Activated T-cell treated with anti-CD3 and anti-CD28 coated beads, Interleukin-2, amount 50 U/mL, for 4 hours (primary cell): ENCODE results near the gene NOS2. TPM values are rescaled to one million over a fixed set of nuclear protein-coding genes. Genes with fewer than 3 reads are reported as not detected.
A peak's percentile ranks its signal among the peaks of the same experiment; 100 is the strongest.
"Not testable (repeated sequence)": the region's sequence is repeated elsewhere in the genome, so short reads cannot be mapped to it uniquely, and the experiment has no call there.

Source experiments
- ATAC-seq, 2 donors: fragments of 200-7000 bp; cut with Tn5 transposase; one replicate each; pipeline ENCODE4 v1.10.0; 2021
- DNase-seq: peaks from one replicate; pipeline ENCODE4 v3.0.0-alpha.2; 2020
- H3K27me3 Mint-ChIP-seq: one replicate; pipeline ENCODE4 v1.8.0; 2021; ENCODE audit warnings: low read depth, mixed read lengths
- H3K36me3 Mint-ChIP-seq: one replicate; pipeline ENCODE4 v1.8.0; 2022; ENCODE audit warnings: mixed read lengths; ENCODE audit not compliant: insufficient read depth
- H3K4me1 Mint-ChIP-seq: one replicate; pipeline ENCODE4 v1.8.0; 2021; ENCODE audit warnings: low read depth, mixed read lengths
- H3K4me3 Mint-ChIP-seq: one replicate; pipeline ENCODE4 v1.8.0; 2021; ENCODE audit warnings: mild to moderate bottlenecking, moderate library complexity, mixed read lengths
- H3K9me3 Mint-ChIP-seq: one replicate; pipeline ENCODE4 v1.8.0; 2021; ENCODE audit warnings: mixed read lengths
- total RNA-seq, 3 donors: library from RNA; stranded (reverse); gene quantifications; one replicate each; pipeline ENCODE4 v1.2.1, GENCODE V29; 2021

Gene NOS2
- total RNA-seq, 3 donors from 2014 or later, result not detected

GRCh38 chr17:27760931-27761330 lies 39.4 kb downstream of the NOS2 start:
- not testable (repeated sequence) for H3K9me3 Mint-ChIP-seq, H3K4me1 Mint-ChIP-seq, ATAC-seq, H3K27me3 Mint-ChIP-seq, DNase-seq, H3K36me3 Mint-ChIP-seq, H3K4me3 Mint-ChIP-seq

- H3K27me3 Mint-ChIP-seq, result peaks cover 6% of the 10 kb centered on the region
- ATAC-seq, result peak; percentile 69 to 76
- no peaks in the 10 kb centered on the region for H3K4me1 Mint-ChIP-seq
- peak; percentile 70 for DNase-seq
- H3K36me3 Mint-ChIP-seq, result no peaks in the 10 kb centered on the region
- no peak overlapping the region for H3K4me3 Mint-ChIP-seq
- no peaks in the 10 kb centered on the region for H3K9me3 Mint-ChIP-seq
These were observed 40.1 kb downstream of the NOS2 start for GRCh38 chr17:27760069-27760885.

- Mint-ChIP-seq H3K36me3 (no peaks in the 10 kb centered on the region), H3K27me3 (peaks cover 6% of the 10 kb centered on the region), H3K4me3 (no peak overlapping the region), H3K4me1 (no peaks in the 10 kb centered on the region), H3K9me3 (no peaks in the 10 kb centered on the region)
- DNase-seq, result no peak
- no peak for ATAC-seq
These were observed 40.8 kb downstream of the NOS2 start for GRCh38 chr17:27759528-27759927.

- no peak overlapping the region for H3K4me3 Mint-ChIP-seq
- ATAC-seq, result peak in 1 of 2 donors; percentile 38
- no peaks in the 10 kb centered on the region for H3K36me3 Mint-ChIP-seq
These were observed 43.6 kb downstream of the NOS2 start for GRCh38 chr17:27756467-27757371.

GRCh38 chr17:27755706-27756466 lies 44.4 kb downstream of the NOS2 start:
- ATAC-seq, result no peak
- no peaks in the 10 kb centered on the region for H3K36me3 Mint-ChIP-seq
- H3K4me1 Mint-ChIP-seq, result no peaks in the 10 kb centered on the region
- H3K4me3 Mint-ChIP-seq, result no peak overlapping the region
- no peak for DNase-seq
- peaks cover 4% of the 10 kb centered on the region for H3K27me3 Mint-ChIP-seq
- no peaks in the 10 kb centered on the region for H3K9me3 Mint-ChIP-seq

More at GRCh38 chr17:27756467-27757371, 43.6 kb downstream of the NOS2 start:
- Mint-ChIP-seq H3K9me3 (no peaks in the 10 kb centered on the region), H3K4me1 (no peaks in the 10 kb centered on the region), H3K27me3 (peaks cover 4% of the 10 kb centered on the region)
- DNase-seq, result peak; percentile 34

GRCh38 chr17:27754549-27754948 lies 45.8 kb downstream of the NOS2 start:
- Mint-ChIP-seq H3K9me3 (no peaks in the 10 kb centered on the region), H3K4me1 (no peaks in the 10 kb centered on the region), H3K27me3 (peaks cover 2% of the 10 kb centered on the region), H3K4me3 (no peak overlapping the region), H3K36me3 (no peaks in the 10 kb centered on the region)
- ATAC-seq (no peak), DNase-seq (no peak)

- not testable (repeated sequence) for DNase-seq, H3K9me3 Mint-ChIP-seq, H3K4me1 Mint-ChIP-seq, ATAC-seq, H3K4me3 Mint-ChIP-seq, H3K27me3 Mint-ChIP-seq, H3K36me3 Mint-ChIP-seq
These were observed 46.6 kb downstream of the NOS2 start for GRCh38 chr17:27753726-27754125.

- not testable (repeated sequence) for H3K4me3 Mint-ChIP-seq, H3K4me1 Mint-ChIP-seq, H3K9me3 Mint-ChIP-seq, DNase-seq, H3K36me3 Mint-ChIP-seq, H3K27me3 Mint-ChIP-seq
- ATAC-seq, result peak; percentile 39 to 59
These were observed 47.3 kb downstream of the NOS2 start for GRCh38 chr17:27752831-27753619.

- Mint-ChIP-seq H3K4me3 (no peak overlapping the region), H3K36me3 (no peaks in the 10 kb centered on the region), H3K27me3 (peaks cover 2% of the 10 kb centered on the region), H3K9me3 (no peaks in the 10 kb centered on the region), H3K4me1 (no peaks in the 10 kb centered on the region)
- DNase-seq (no peak), ATAC-seq (no peak)
These were observed 48.5 kb downstream of the NOS2 start for GRCh38 chr17:27751622-27752490.

- Mint-ChIP-seq H3K4me1 (no peaks in the 10 kb centered on the region), H3K4me3 (no peak overlapping the region)
- DNase-seq, result no peak
These were observed 49.2 kb downstream of the NOS2 start for GRCh38 chr17:27751166-27751565.

GRCh38 chr17:27749562-27750150 lies 50.7 kb downstream of the NOS2 start:
- H3K4me3 Mint-ChIP-seq, ATAC-seq, H3K36me3 Mint-ChIP-seq: not testable (repeated sequence)

More at GRCh38 chr17:27751166-27751565, 49.2 kb downstream of the NOS2 start:
- Mint-ChIP-seq H3K9me3 (no peaks in the 10 kb centered on the region), H3K27me3 (peaks cover 2% of the 10 kb centered on the region), H3K36me3 (no peaks in the 10 kb centered on the region)
- no peak for ATAC-seq

GRCh38 chr17:27748360-27748825 lies 51.9 kb downstream of the NOS2 start:
- no peak overlapping the region for H3K4me3 Mint-ChIP-seq
- H3K36me3 Mint-ChIP-seq, result no peaks in the 10 kb centered on the region
- ATAC-seq (no peak), DNase-seq (no peak)
- no peaks in the 10 kb centered on the region for H3K27me3 Mint-ChIP-seq
- H3K4me1 Mint-ChIP-seq, result no peaks in the 10 kb centered on the region
- no peaks in the 10 kb centered on the region for H3K9me3 Mint-ChIP-seq

More at GRCh38 chr17:27749562-27750150, 50.7 kb downstream of the NOS2 start:
- H3K9me3 Mint-ChIP-seq, H3K4me1 Mint-ChIP-seq, H3K27me3 Mint-ChIP-seq, DNase-seq: not testable (repeated sequence)
